ENCODE measurements around the gene SPIRE1. TPM values are rescaled to one million over a fixed set of nuclear protein-coding genes. Genes with fewer than 3 reads are reported as not detected.
A peak's percentile ranks its signal among the peaks of the same experiment; 100 is the strongest.

Gene SPIRE1
- total RNA-seq, 2 experiments from 2014 or later, result 2.5 to 2.7 TPM

- Mint-ChIP-seq H3K4me3 (no peak overlapping the region), H3K27ac (no peak overlapping the region), H3K4me1 (ENCODE audit: low read depth) (peaks cover 5% of the 10 kb centered on the region), H3K36me3 (ENCODE audit: low read depth) (peaks cover 5% of the 10 kb centered on the region), H3K9me3 (ENCODE audit: insufficient read depth) (no peaks in the 10 kb centered on the region), H3K27me3 (ENCODE audit: low read depth) (no peaks in the 10 kb centered on the region)
- DNase-seq (no peak), ATAC-seq (no peak)
- CTCF ChIA-PET, result no interaction called here
- POLR2A ChIA-PET, result no interaction called here
Measured at GRCh38 chr18:12429556-12429955, 228.4 kb downstream of the SPIRE1 start.

- no peak for ATAC-seq
- H3K4me3 Mint-ChIP-seq, result no peak overlapping the region
- H3K9me3 Mint-ChIP-seq (ENCODE audit: insufficient read depth), result no peaks in the 10 kb centered on the region
- no peaks in the 10 kb centered on the region for H3K27me3 Mint-ChIP-seq (ENCODE audit: low read depth)
- H3K4me1 Mint-ChIP-seq (ENCODE audit: low read depth), result peaks cover 5% of the 10 kb centered on the region
- POLR2A ChIA-PET, result no interaction called here
- H3K27ac Mint-ChIP-seq, result no peak overlapping the region
- CTCF ChIA-PET, result interaction anchor here (0.7 kb wide), 1 partner anchor 37 kb away, joined by 3 read pairs; no protein-coding TSS in a partner anchor
- DNase-seq, result no peak
- H3K36me3 Mint-ChIP-seq (ENCODE audit: low read depth), result peaks cover 2% of the 10 kb centered on the region
Measured at GRCh38 chr18:12428923-12429322, 229.0 kb downstream of the SPIRE1 start.

- CTCF ChIA-PET, result no interaction called here
- no peaks in the 10 kb centered on the region for H3K27me3 Mint-ChIP-seq (ENCODE audit: low read depth)
Measured at GRCh38 chr18:12426924-12427323, 231.0 kb downstream of the SPIRE1 start.

GRCh38 chr18:12424252-12424651, 233.7 kb downstream of the SPIRE1 start:
- ATAC-seq (no peak), DNase-seq (no peak)
- Mint-ChIP-seq H3K27ac (no peak overlapping the region), H3K4me3 (no peak overlapping the region), H3K36me3 (ENCODE audit: low read depth) (peaks cover 5% of the 10 kb centered on the region), H3K4me1 (ENCODE audit: low read depth) (peaks cover 14% of the 10 kb centered on the region), H3K9me3 (ENCODE audit: insufficient read depth) (no peaks in the 10 kb centered on the region), H3K27me3 (ENCODE audit: low read depth) (no peaks in the 10 kb centered on the region)
- ChIA-PET POLR2A (interaction anchor here (0.7 kb wide), 1 partner anchor 29 kb away, joined by 3 read pairs; no protein-coding TSS in a partner anchor), CTCF (interaction anchor here (1.9 kb wide), 1 partner anchor 31 kb away, joined by 7 read pairs; no protein-coding TSS in a partner anchor)

More at GRCh38 chr18:12426924-12427323, 231.0 kb downstream of the SPIRE1 start:
- POLR2A ChIA-PET, result interaction anchor here (0.6 to 1.1 kb wide), 2 partner anchors 19 to 581 kb away, joined by 3 read pairs; partner anchors contain the start of gene PRELID3A
- H3K4me1 Mint-ChIP-seq (ENCODE audit: low read depth), result peaks cover 5% of the 10 kb centered on the region
- H3K36me3 Mint-ChIP-seq (ENCODE audit: low read depth), result peaks cover 5% of the 10 kb centered on the region
- no peak for ATAC-seq
- no peaks in the 10 kb centered on the region for H3K9me3 Mint-ChIP-seq (ENCODE audit: insufficient read depth)
- DNase-seq, result no peak
- no peak overlapping the region for H3K27ac Mint-ChIP-seq
- H3K4me3 Mint-ChIP-seq, result no peak overlapping the region

- DNase-seq, result no peak
- POLR2A ChIA-PET, result no interaction called here
- Mint-ChIP-seq H3K27ac (no peak overlapping the region), H3K9me3 (ENCODE audit: insufficient read depth) (no peaks in the 10 kb centered on the region), H3K36me3 (ENCODE audit: low read depth) (peaks cover 5% of the 10 kb centered on the region), H3K27me3 (ENCODE audit: low read depth) (no peaks in the 10 kb centered on the region), H3K4me1 (ENCODE audit: low read depth) (peaks cover 14% of the 10 kb centered on the region), H3K4me3 (no peak overlapping the region)
- CTCF ChIA-PET, result interaction anchor here (1.9 kb wide), 1 partner anchor 31 kb away, joined by 7 read pairs; no protein-coding TSS in a partner anchor
- no peak for ATAC-seq
Measured at GRCh38 chr18:12423820-12424219, 234.1 kb downstream of the SPIRE1 start.

- H3K27ac Mint-ChIP-seq, result no peak overlapping the region
- no peaks in the 10 kb centered on the region for H3K27me3 Mint-ChIP-seq (ENCODE audit: low read depth)
- POLR2A ChIA-PET, result no interaction called here
- peaks cover 5% of the 10 kb centered on the region for H3K36me3 Mint-ChIP-seq (ENCODE audit: low read depth)
- no peak overlapping the region for H3K4me3 Mint-ChIP-seq
- ATAC-seq, result no peak
- no peaks in the 10 kb centered on the region for H3K9me3 Mint-ChIP-seq (ENCODE audit: insufficient read depth)
- H3K4me1 Mint-ChIP-seq (ENCODE audit: low read depth), result peaks cover 18% of the 10 kb centered on the region
- CTCF ChIA-PET, result interaction anchor here (1.9 kb wide), 1 partner anchor 30 kb away, joined by 7 read pairs; no protein-coding TSS in a partner anchor
- no peak for DNase-seq
Measured at GRCh38 chr18:12423393-12423792, 234.5 kb downstream of the SPIRE1 start.

GRCh38 chr18:12422936-12423335, 235.0 kb downstream of the SPIRE1 start:
- Mint-ChIP-seq H3K4me1 (ENCODE audit: low read depth) (peaks cover 18% of the 10 kb centered on the region), H3K9me3 (ENCODE audit: insufficient read depth) (no peaks in the 10 kb centered on the region), H3K36me3 (ENCODE audit: low read depth) (peaks cover 5% of the 10 kb centered on the region), H3K27ac (no peak overlapping the region), H3K27me3 (ENCODE audit: low read depth) (no peaks in the 10 kb centered on the region), H3K4me3 (no peak overlapping the region)
- DNase-seq (peak; percentile 31), ATAC-seq (no peak)
- POLR2A ChIA-PET, result no interaction called here
- CTCF ChIA-PET, result interaction anchor here (0.8 to 1.9 kb wide), 2 partner anchors 30 to 184 kb away, joined by 3 to 7 read pairs; no protein-coding TSS in a partner anchor

- peaks cover 5% of the 10 kb centered on the region for H3K36me3 Mint-ChIP-seq (ENCODE audit: low read depth)
- H3K9me3 Mint-ChIP-seq (ENCODE audit: insufficient read depth), result no peaks in the 10 kb centered on the region
- ATAC-seq (no peak), DNase-seq (no peak)
- no peaks in the 10 kb centered on the region for H3K27me3 Mint-ChIP-seq (ENCODE audit: low read depth)
- peaks cover 14% of the 10 kb centered on the region for H3K4me1 Mint-ChIP-seq (ENCODE audit: low read depth)
- H3K27ac Mint-ChIP-seq, result no peak overlapping the region
- POLR2A ChIA-PET, result no interaction called here
- CTCF ChIA-PET, result interaction anchor here (0.7 to 0.8 kb wide), 2 partner anchors 28 to 115 kb away, joined by 3 to 4 read pairs; no protein-coding TSS in a partner anchor
- H3K4me3 Mint-ChIP-seq, result no peak overlapping the region
Measured at GRCh38 chr18:12421732-12422131, 236.2 kb downstream of the SPIRE1 start.

- DNase-seq (no peak), ATAC-seq (no peak)
- Mint-ChIP-seq H3K4me3 (peak overlapping the region; percentile 68), H3K36me3 (ENCODE audit: low read depth) (peaks cover 5% of the 10 kb centered on the region), H3K4me1 (ENCODE audit: low read depth) (peaks cover 14% of the 10 kb centered on the region), H3K27me3 (ENCODE audit: low read depth) (no peaks in the 10 kb centered on the region), H3K9me3 (ENCODE audit: insufficient read depth) (no peaks in the 10 kb centered on the region), H3K27ac (peak overlapping the region; percentile 64)
- CTCF ChIA-PET, result no interaction called here
- POLR2A ChIA-PET, result no interaction called here
Measured at GRCh38 chr18:12420821-12421421, 237.0 kb downstream of the SPIRE1 start.

- H3K4me1 Mint-ChIP-seq (ENCODE audit: low read depth), result peaks cover 14% of the 10 kb centered on the region
- H3K9me3 Mint-ChIP-seq (ENCODE audit: insufficient read depth), result no peaks in the 10 kb centered on the region
- CTCF ChIA-PET, result no interaction called here
- no peak overlapping the region for H3K4me3 Mint-ChIP-seq
- no peak for ATAC-seq
- no peaks in the 10 kb centered on the region for H3K27me3 Mint-ChIP-seq (ENCODE audit: low read depth)
- POLR2A ChIA-PET, result interaction anchor here (1.6 kb wide), 1 partner anchor 40 kb away, joined by 5 read pairs; the partner anchor contains the start of gene AFG3L2
- no peak for DNase-seq
- no peaks in the 10 kb centered on the region for H3K36me3 Mint-ChIP-seq (ENCODE audit: low read depth)
- no peak overlapping the region for H3K27ac Mint-ChIP-seq
Measured at GRCh38 chr18:12417687-12418086, 240.2 kb downstream of the SPIRE1 start.

- H3K36me3 Mint-ChIP-seq (ENCODE audit: low read depth), result no peaks in the 10 kb centered on the region
- peaks cover 15% of the 10 kb centered on the region for H3K4me1 Mint-ChIP-seq (ENCODE audit: low read depth)
- no peak overlapping the region for H3K4me3 Mint-ChIP-seq
- ChIA-PET POLR2A (no interaction called here), CTCF (no interaction called here)
- no peak for ATAC-seq
- no peaks in the 10 kb centered on the region for H3K9me3 Mint-ChIP-seq (ENCODE audit: insufficient read depth)
- H3K27me3 Mint-ChIP-seq (ENCODE audit: low read depth), result no peaks in the 10 kb centered on the region
- H3K27ac Mint-ChIP-seq, result no peak overlapping the region
- no peak for DNase-seq
Measured at GRCh38 chr18:12416098-12416729, 241.7 kb downstream of the SPIRE1 start.

GRCh38 chr18:12411456-12411855, 246.5 kb downstream of the SPIRE1 start:
- ATAC-seq (no peak), DNase-seq (no peak)
- Mint-ChIP-seq H3K4me3 (no peak overlapping the region), H3K36me3 (ENCODE audit: low read depth) (peaks cover 3% of the 10 kb centered on the region), H3K4me1 (ENCODE audit: low read depth) (peaks cover 20% of the 10 kb centered on the region), H3K9me3 (ENCODE audit: insufficient read depth) (no peaks in the 10 kb centered on the region), H3K27me3 (ENCODE audit: low read depth) (peaks cover 7% of the 10 kb centered on the region), H3K27ac (no peak overlapping the region)
- ChIA-PET POLR2A (no interaction called here), CTCF (no interaction called here)
